Activated CD4-positive, alpha-beta memory T cell treated with anti-CD3 and anti-CD28 coated beads, Interleukin-2, amount 10 ng/mL, durations not matched to agents 7 days and 5 days (primary cell): Measurements from ENCODE around the gene EMID1. TPM values are rescaled to one million over a fixed set of nuclear protein-coding genes. Genes with fewer than 3 reads are reported as not detected.

ENCODE experiments used
- CTCF ChIA-PET: fragments of 350-600 bp; sonication (Branson Sonifier 250); formaldehyde crosslinking; loops from one replicate; lab custom pipeline; 2021; ENCODE audit warnings: antibody characterized with exemption, inconsistent platforms; lab: Charles Lee
- POLR2A ChIA-PET: fragments of 350-600 bp; sonication (Branson Sonifier 250); formaldehyde crosslinking; loops from one replicate; lab custom pipeline; 2021; ENCODE audit warnings: antibody characterized with exemption; lab: Charles Lee
- DNase-seq: peaks from one replicate; pipeline ENCODE4 v3.0.0-alpha.2; 2020
- H3K27ac Mint-ChIP-seq: one replicate; pipeline ENCODE4 v1.8.0; 2021; ENCODE audit warnings: mild to moderate bottlenecking, mixed read lengths
- H3K27me3 Mint-ChIP-seq: one replicate; pipeline ENCODE4 v1.8.0; 2021; ENCODE audit warnings: mixed read lengths
- H3K36me3 Mint-ChIP-seq: one replicate; pipeline ENCODE4 v1.8.0; 2021; ENCODE audit warnings: low read depth, mixed read lengths
- H3K4me1 Mint-ChIP-seq: one replicate; pipeline ENCODE4 v1.8.0; 2021; ENCODE audit warnings: mixed read lengths
- H3K4me3 Mint-ChIP-seq: one replicate; pipeline ENCODE4 v1.8.0; 2021; ENCODE audit warnings: mild to moderate bottlenecking, mixed read lengths
- H3K9me3 Mint-ChIP-seq: one replicate; pipeline ENCODE4 v1.8.0; 2021; ENCODE audit warnings: mixed read lengths
- total RNA-seq, 2 experiments: library from RNA; stranded (reverse); gene quantifications; one replicate each; pipeline ENCODE4 v1.2.3, GENCODE V29; 2021

Gene EMID1
- total RNA-seq, 2 experiments from 2014 or later, result 0.18 TPM; not detected in 1

GRCh38 chr22:29256606-29257325, 51.1 kb downstream of the EMID1 start:
- Mint-ChIP-seq H3K4me3 (no peak overlapping the region), H3K36me3 (peaks cover 2% of the 10 kb centered on the region), H3K27me3 (peaks cover 5% of the 10 kb centered on the region), H3K4me1 (peaks cover 6% of the 10 kb centered on the region), H3K9me3 (no peaks in the 10 kb centered on the region), H3K27ac (no peak overlapping the region)
- POLR2A ChIA-PET, result interaction anchor here (4.2 kb wide), 1 partner anchor 11 kb away, joined by 17 read pairs; the partner anchor contains the start of genes EWSR1 and RHBDD3
- CTCF ChIA-PET, result interaction anchor here (0.6 kb wide), 1 partner anchor 582 kb away, joined by 3 read pairs; no protein-coding TSS in a partner anchor
- no peak for DNase-seq

- DNase-seq, result no peak
- H3K9me3 Mint-ChIP-seq, result no peaks in the 10 kb centered on the region
- ChIA-PET CTCF (no interaction called here), POLR2A (interaction anchor here (0.7 to 4.2 kb wide), 2 partner anchors 9 to 10 kb away, joined by 3 to 17 read pairs; partner anchors contain the start of genes EWSR1 and RHBDD3)
- H3K4me3 Mint-ChIP-seq, result no peak overlapping the region
- H3K27me3 Mint-ChIP-seq, result peaks cover 2% of the 10 kb centered on the region
- peaks cover 6% of the 10 kb centered on the region for H3K4me1 Mint-ChIP-seq
- no peak overlapping the region for H3K27ac Mint-ChIP-seq
- peaks cover 2% of the 10 kb centered on the region for H3K36me3 Mint-ChIP-seq
Measured at GRCh38 chr22:29257751-29258181, 52.1 kb downstream of the EMID1 start.

DNA sequence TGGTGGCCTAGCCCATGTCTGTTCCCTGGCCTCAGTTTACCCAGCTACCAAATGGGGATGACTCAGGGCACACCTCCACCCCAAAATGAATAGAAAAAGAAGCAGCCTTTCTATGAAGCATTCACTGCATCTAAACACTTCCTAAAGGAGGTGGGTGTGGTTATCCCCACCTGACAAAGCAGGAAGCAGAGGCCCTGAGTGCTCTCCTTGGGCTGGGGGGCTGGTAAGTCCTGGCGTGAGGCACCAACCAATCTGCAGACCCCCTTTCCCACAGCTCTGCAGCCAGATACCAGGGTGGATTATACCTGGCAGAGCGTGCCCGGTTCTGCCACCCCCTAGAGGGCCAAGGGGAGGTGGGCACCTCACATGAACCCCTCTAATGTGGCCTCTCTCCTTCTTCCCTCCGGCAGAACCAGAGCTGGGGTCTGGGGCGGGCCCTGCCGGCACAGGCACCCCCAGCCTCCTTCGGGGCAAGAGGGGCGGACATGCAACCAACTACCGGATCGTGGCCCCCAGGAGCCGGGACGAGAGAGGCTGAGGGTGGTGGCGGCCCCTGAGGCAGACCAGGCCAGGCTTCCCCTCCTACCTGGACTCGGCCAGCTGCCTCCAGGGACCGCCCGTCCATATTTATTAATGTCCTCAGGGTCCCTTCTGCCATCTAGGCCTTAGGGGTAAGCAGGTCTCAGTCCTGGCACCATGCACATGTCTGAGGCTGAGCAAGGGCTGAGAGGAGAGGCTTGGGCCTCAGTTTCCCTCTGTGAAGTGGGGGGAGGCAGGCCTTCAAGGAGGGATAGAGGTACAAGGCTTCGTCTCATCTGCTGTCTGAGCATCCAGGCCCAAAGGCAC, 52.9 kb downstream of the EMID1 start:
- no peak for DNase-seq
- no peak overlapping the region for H3K27ac Mint-ChIP-seq
- POLR2A ChIA-PET, result interaction anchor here (0.7 to 4.2 kb wide), 2 partner anchors 9 to 10 kb away, joined by 3 to 17 read pairs; partner anchors contain the start of genes EWSR1 and RHBDD3
- H3K9me3 Mint-ChIP-seq, result no peaks in the 10 kb centered on the region
- CTCF ChIA-PET, result no interaction called here
- H3K36me3 Mint-ChIP-seq, result peaks cover 2% of the 10 kb centered on the region
- H3K27me3 Mint-ChIP-seq, result no peaks in the 10 kb centered on the region
- peaks cover 6% of the 10 kb centered on the region for H3K4me1 Mint-ChIP-seq
- H3K4me3 Mint-ChIP-seq, result no peak overlapping the region

GRCh38 chr22:29259253-29259899, 53.7 kb downstream of the EMID1 start:
- Mint-ChIP-seq H3K4me1 (peaks cover 6% of the 10 kb centered on the region), H3K27ac (no peak overlapping the region), H3K36me3 (peaks cover 2% of the 10 kb centered on the region), H3K9me3 (no peaks in the 10 kb centered on the region), H3K4me3 (no peak overlapping the region), H3K27me3 (no peaks in the 10 kb centered on the region)
- ChIA-PET POLR2A (interaction anchor here (4.2 kb wide), 1 partner anchor 8 kb away, joined by 17 read pairs; the partner anchor contains the start of genes EWSR1 and RHBDD3), CTCF (no interaction called here)
- no peak for DNase-seq

- no peaks in the 10 kb centered on the region for H3K9me3 Mint-ChIP-seq
- ChIA-PET CTCF (no interaction called here), POLR2A (no interaction called here)
- peaks cover 2% of the 10 kb centered on the region for H3K4me1 Mint-ChIP-seq
- no peak for DNase-seq
- H3K27me3 Mint-ChIP-seq, result no peaks in the 10 kb centered on the region
- H3K27ac Mint-ChIP-seq, result no peak overlapping the region
- H3K36me3 Mint-ChIP-seq, result peaks cover 2% of the 10 kb centered on the region
- no peak overlapping the region for H3K4me3 Mint-ChIP-seq
Measured at GRCh38 chr22:29260031-29260560, 54.4 kb downstream of the EMID1 start.

DNA sequence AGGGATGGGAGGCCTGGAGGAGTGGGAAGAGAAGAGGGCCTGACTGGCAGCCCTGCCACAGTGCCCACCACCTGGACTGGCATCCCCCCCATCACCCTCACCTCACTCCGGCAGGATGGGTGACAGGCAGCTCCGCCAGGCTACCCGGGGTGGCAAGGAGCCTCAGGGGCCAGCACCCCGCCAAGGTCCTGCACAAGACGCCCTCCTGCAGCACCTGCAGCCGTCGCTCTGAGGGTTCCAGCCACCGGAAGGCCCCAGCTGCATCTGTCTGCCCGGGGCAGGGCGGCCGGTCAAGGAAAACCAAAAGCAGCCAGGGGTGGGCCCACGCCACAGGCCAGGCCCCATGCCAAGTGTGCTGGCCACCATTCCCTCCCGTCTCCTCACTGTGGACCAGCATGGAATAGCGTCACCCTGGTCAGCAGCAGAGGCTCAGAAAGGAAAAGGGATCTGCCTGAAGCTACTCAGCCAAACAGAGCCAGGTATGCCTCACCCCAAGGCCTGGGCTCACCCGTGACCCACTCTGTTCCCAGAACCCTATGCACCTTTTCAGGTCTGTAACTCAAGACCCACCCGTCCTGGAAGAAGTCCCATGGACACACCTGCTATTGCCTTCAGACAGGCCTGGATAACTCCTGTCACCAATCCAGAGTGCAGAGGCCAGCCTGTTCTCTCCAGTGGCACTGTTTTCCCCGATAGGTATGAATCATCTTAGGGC, 55.1 kb downstream of the EMID1 start:
- Mint-ChIP-seq H3K27ac (no peak overlapping the region), H3K36me3 (peaks cover 2% of the 10 kb centered on the region), H3K4me3 (no peak overlapping the region), H3K9me3 (no peaks in the 10 kb centered on the region), H3K27me3 (no peaks in the 10 kb centered on the region), H3K4me1 (peaks cover 2% of the 10 kb centered on the region)
- CTCF ChIA-PET, result no interaction called here
- DNase-seq, result no peak
- POLR2A ChIA-PET, result no interaction called here

GRCh38 chr22:29263791-29264276, 58.1 kb downstream of the EMID1 start:
- Mint-ChIP-seq H3K27ac (no peak overlapping the region), H3K27me3 (no peaks in the 10 kb centered on the region), H3K36me3 (peaks cover 23% of the 10 kb centered on the region), H3K4me3 (no peak overlapping the region), H3K9me3 (no peaks in the 10 kb centered on the region), H3K4me1 (peaks cover 11% of the 10 kb centered on the region)
- CTCF ChIA-PET, result no interaction called here
- POLR2A ChIA-PET, result no interaction called here
- no peak for DNase-seq

DNA sequence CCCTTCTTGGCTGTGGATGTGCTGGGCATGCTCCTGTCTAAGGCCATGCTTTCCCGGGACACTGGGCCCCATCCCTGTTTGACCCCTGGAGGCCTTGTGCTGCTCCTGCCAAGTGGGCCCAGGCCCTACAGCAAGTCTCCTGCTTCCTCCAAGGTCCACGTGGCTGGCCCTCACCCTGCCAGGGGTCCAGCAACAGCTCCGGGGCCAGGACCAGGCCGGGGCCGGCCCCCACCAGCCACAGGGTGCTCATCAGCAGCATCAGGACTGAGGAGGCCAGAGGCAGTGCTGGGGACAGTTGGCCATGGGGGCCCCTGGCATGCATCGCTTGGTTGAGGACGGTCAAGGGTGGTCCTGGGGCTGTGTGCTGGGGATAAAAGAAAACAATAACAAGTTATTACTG, 59.6 kb downstream of the EMID1 start:
- H3K36me3 Mint-ChIP-seq, result peaks cover 36% of the 10 kb centered on the region
- no peaks in the 10 kb centered on the region for H3K9me3 Mint-ChIP-seq
- no peaks in the 10 kb centered on the region for H3K27me3 Mint-ChIP-seq
- DNase-seq, result no peak
- POLR2A ChIA-PET, result no interaction called here
- H3K4me1 Mint-ChIP-seq, result peaks cover 17% of the 10 kb centered on the region
- no peak overlapping the region for H3K4me3 Mint-ChIP-seq
- no peak overlapping the region for H3K27ac Mint-ChIP-seq
- CTCF ChIA-PET, result no interaction called here

DNA sequence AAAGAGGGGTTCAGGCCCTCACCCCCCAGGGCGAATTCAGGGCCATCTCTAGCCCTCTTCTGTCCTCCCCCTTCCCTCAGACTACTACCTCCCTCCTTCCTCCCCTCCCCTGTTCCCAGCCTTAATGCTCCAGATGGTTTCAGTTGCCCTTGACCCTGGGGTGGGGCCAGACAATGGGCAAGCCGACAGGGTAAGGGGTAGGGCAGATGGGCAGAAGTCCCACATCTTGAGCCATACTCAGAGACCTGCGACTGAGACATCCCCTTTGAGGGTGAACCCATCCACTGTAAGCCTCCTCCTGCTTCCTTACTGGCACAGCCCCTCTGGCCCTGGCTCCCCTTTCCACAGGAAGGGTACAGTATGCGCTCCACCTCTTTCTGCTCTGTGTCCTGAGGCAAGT, 60.2 kb downstream of the EMID1 start:
- H3K9me3 Mint-ChIP-seq, result no peaks in the 10 kb centered on the region
- no peak for DNase-seq
- H3K27ac Mint-ChIP-seq, result peak overlapping the region; percentile 95
- peaks cover 23% of the 10 kb centered on the region for H3K4me1 Mint-ChIP-seq
- H3K4me3 Mint-ChIP-seq, result peak overlapping the region; percentile 94
- ChIA-PET CTCF (no interaction called here), POLR2A (interaction anchor here (0.8 to 2.9 kb wide), 2 partner anchors 8 to 11 kb away, joined by 5 to 17 read pairs; no protein-coding TSS in a partner anchor)
- no peaks in the 10 kb centered on the region for H3K27me3 Mint-ChIP-seq
- peaks cover 42% of the 10 kb centered on the region for H3K36me3 Mint-ChIP-seq

DNA sequence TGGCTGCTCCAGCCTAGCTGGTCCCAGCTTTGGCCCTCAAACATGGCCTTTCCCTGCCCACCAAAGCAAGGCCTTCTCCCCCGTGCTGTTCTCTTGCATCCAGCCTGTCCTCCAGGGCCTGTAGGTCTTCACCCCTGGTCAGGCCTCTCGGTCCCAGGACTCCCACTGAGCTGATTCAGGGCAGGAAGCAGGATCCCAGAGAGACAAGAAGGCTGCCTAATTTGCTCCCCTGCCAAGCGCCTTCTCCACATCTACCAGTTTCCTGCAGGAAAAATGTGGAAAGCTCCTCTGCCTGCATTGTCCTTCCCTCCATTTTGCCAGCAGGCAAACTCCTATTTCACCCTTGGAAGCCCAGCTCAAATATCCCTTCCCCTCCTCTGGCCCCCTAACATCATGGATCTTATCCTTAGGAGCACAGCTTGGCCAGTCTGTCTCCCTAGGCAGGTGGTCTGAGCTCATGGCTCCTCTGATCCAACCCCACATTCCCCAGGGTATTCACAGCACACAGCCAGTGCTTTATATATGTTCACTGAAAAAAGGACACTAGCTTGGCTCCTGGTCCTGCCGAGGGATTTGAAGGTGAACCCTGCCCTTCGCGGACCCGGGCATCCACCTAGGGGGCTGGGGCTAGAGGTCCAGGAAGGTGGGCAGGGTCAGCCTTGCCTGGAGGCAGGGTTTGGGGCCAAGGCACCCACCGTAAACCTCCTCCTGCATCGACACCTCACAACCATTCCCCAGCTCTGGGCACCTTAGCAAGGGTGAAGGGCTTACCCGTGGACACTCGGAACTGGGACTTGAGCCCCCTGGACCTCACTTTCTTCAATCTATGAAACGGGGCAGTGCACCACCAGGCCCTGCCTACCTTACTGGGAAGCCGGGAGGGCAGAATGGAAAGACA, 61.1 kb downstream of the EMID1 start:
- Mint-ChIP-seq H3K9me3 (no peaks in the 10 kb centered on the region), H3K36me3 (peaks cover 49% of the 10 kb centered on the region), H3K4me1 (peaks cover 32% of the 10 kb centered on the region), H3K27me3 (no peaks in the 10 kb centered on the region), H3K4me3 (peak overlapping the region; percentile 94), H3K27ac (peak overlapping the region; percentile 95)
- DNase-seq, result no peak
- ChIA-PET POLR2A (interaction anchor here (0.7 to 2.9 kb wide), 13 partner anchors 9 to 1158 kb away, joined by 3 to 17 read pairs (median 3); partner anchors contain the start of genes AP1B1, EMID1 and XBP1), CTCF (interaction anchor here (0.7 kb wide), 2 partner anchors 9 to 64 kb away, joined by 3 to 4 read pairs; no protein-coding TSS in a partner anchor)

- H3K36me3 Mint-ChIP-seq, result peaks cover 55% of the 10 kb centered on the region
- no peak for DNase-seq
- no peaks in the 10 kb centered on the region for H3K9me3 Mint-ChIP-seq
- no peaks in the 10 kb centered on the region for H3K27me3 Mint-ChIP-seq
- peak overlapping the region; percentile 95 for H3K27ac Mint-ChIP-seq
- CTCF ChIA-PET, result interaction anchor here (0.7 kb wide), 2 partner anchors 9 to 65 kb away, joined by 3 to 4 read pairs; no protein-coding TSS in a partner anchor
- H3K4me1 Mint-ChIP-seq, result peaks cover 38% of the 10 kb centered on the region
- H3K4me3 Mint-ChIP-seq, result peak overlapping the region; percentile 94
- POLR2A ChIA-PET, result interaction anchor here (0.7 to 2.9 kb wide), 11 partner anchors 10 to 1157 kb away, joined by 3 to 17 read pairs (median 3); partner anchors contain the start of genes AP1B1, EMID1 and XBP1
Measured at GRCh38 chr22:29267462-29267857, 61.8 kb downstream of the EMID1 start.
